WTC11 (cell line): ENCODE results near the gene TMC8. TPM values are rescaled to one million over a fixed set of nuclear protein-coding genes. Genes with fewer than 3 reads are reported as not detected.
A peak's percentile ranks its signal among the peaks of the same experiment; 100 is the strongest.

Source experiments
- ATAC-seq: fragments of 200-7000 bp; cut with Tn5 transposase; 2 replicates; pipeline ENCODE4 v1.10.0; 2021; ENCODE audit warnings: mild to moderate bottlenecking, moderate library complexity
- CTCF ChIA-PET: fragments of 300-600 bp; sonication (Branson Sonifier 250); formaldehyde crosslinking; loops from one replicate; lab custom pipeline; 2021; ENCODE audit warnings: antibody characterized with exemption; lab: Charles Lee
- POLR2A ChIA-PET: fragments of 350-600 bp; sonication (Branson Sonifier 250); formaldehyde crosslinking; loops from one replicate; lab custom pipeline; 2021; ENCODE audit warnings: antibody characterized with exemption; lab: Charles Lee
- DNase-seq: peaks from one replicate; pipeline ENCODE4 v3.0.0; 2021; ENCODE audit warnings: low spot score
- H3K27ac Mint-ChIP-seq: 2 replicates; pipeline ENCODE4 v1.8.0; 2021; ENCODE audit warnings: mixed read lengths
- H3K27me3 Mint-ChIP-seq: 2 replicates; pipeline ENCODE4 v1.8.0; 2021; ENCODE audit warnings: low read depth, mild to moderate bottlenecking, moderate library complexity, mixed read lengths
- H3K36me3 Mint-ChIP-seq: 2 replicates; pipeline ENCODE4 v1.8.0; 2021; ENCODE audit warnings: mixed read lengths
- H3K4me1 Mint-ChIP-seq: 2 replicates; pipeline ENCODE4 v1.8.0; 2022; ENCODE audit warnings: mixed read lengths
- H3K4me3 Mint-ChIP-seq: 2 replicates; pipeline ENCODE4 v1.8.0; 2021; ENCODE audit warnings: mild to moderate bottlenecking, moderate library complexity, mixed read lengths
- H3K9me3 Mint-ChIP-seq: 2 replicates; pipeline ENCODE4 v1.8.0; 2021; ENCODE audit warnings: mixed read lengths
- ARID4B ChIP-seq: sonication (generic); formaldehyde crosslinking; IDR thresholded peaks from 2 replicates; pipeline ENCODE4 v1.8.0; 2023; ENCODE audit warnings: missing genetic modification reagents, mild to moderate bottlenecking, borderline replicate concordance
- ATF3 ChIP-seq: sonication (generic); formaldehyde crosslinking; conservative IDR thresholded peaks from 2 replicates; pipeline ENCODE4 v1.8.1; 2022; ENCODE audit warnings: mild to moderate bottlenecking, missing genetic modification reagents
- CREB1 ChIP-seq: sonication (generic); formaldehyde crosslinking; IDR thresholded peaks from 2 replicates; pipeline ENCODE4 v1.8.0; 2023; ENCODE audit warnings: mild to moderate bottlenecking, missing genetic modification reagents
- ETV6 ChIP-seq: sonication (generic); formaldehyde crosslinking; IDR thresholded peaks from 2 replicates; pipeline ENCODE4 v1.8.1; 2022; ENCODE audit warnings: mild to moderate bottlenecking, missing genetic modification reagents
- GABPB1 ChIP-seq: sonication (generic); formaldehyde crosslinking; IDR thresholded peaks from 2 replicates; pipeline ENCODE4 v1.8.1; 2023; ENCODE audit warnings: mild to moderate bottlenecking, missing genetic modification reagents
- IRF1 ChIP-seq: sonication (generic); formaldehyde crosslinking; IDR thresholded peaks from 2 replicates; pipeline ENCODE4 v1.8.0; 2023; ENCODE audit warnings: missing genetic modification reagents
- JUN ChIP-seq: sonication (generic); formaldehyde crosslinking; IDR thresholded peaks from 2 replicates; pipeline ENCODE4 v1.8.0; 2023; ENCODE audit warnings: mild to moderate bottlenecking, missing genetic modification reagents
- PRDM15 ChIP-seq: sonication (generic); formaldehyde crosslinking; IDR thresholded peaks from 2 replicates; pipeline ENCODE4 v1.8.0; 2022; ENCODE audit warnings: missing genetic modification reagents
- SMAD4 ChIP-seq: sonication (generic); formaldehyde crosslinking; IDR thresholded peaks from 2 replicates; pipeline ENCODE4 v1.8.0; 2022; ENCODE audit warnings: mild to moderate bottlenecking, missing genetic modification reagents
- SP1 ChIP-seq: sonication (generic); formaldehyde crosslinking; conservative IDR thresholded peaks from 2 replicates; pipeline ENCODE4 v1.8.1; 2022; ENCODE audit warnings: missing genetic modification reagents
- ZNF423 ChIP-seq: fragments of 250-450 bp; sonication (Bioruptor Pico); IDR thresholded peaks from 2 replicates; pipeline ENCODE4 v2.1.2; 2022; ENCODE audit warnings: mild to moderate bottlenecking, moderate library complexity
- total RNA-seq: library from RNA; stranded (reverse); gene quantifications from 3 replicates; pipeline ENCODE4 v1.2.3, GENCODE V29; 2021

Gene TMC8
- total RNA-seq, 1 experiment from 2014 or later, result 3.7 TPM

GRCh38 chr17:78126895-78127238 lies 3.7 kb upstream of the TMC8 start:
- no peak for DNase-seq
- ATAC-seq, result no peak
- no peak for TF ChIP-seq IRF1 (CRISPR knock-in tag)
- TF ChIP-seq SMAD4 (CRISPR knock-in tag), result no peak
- POLR2A ChIA-PET, result interaction anchor here (1.1 kb wide), 1 partner anchor 60 kb away, joined by 4 read pairs; the partner anchor contains the start of genes AFMID and TK1
- no peaks in the 10 kb centered on the region for H3K9me3 Mint-ChIP-seq
- CTCF ChIA-PET, result interaction anchor here (1.0 to 4.6 kb wide), 5 partner anchors 13 to 50 kb away, joined by 3 to 65 read pairs (median 4); no protein-coding TSS in a partner anchor
- H3K4me1 Mint-ChIP-seq, result peaks cover 26% of the 10 kb centered on the region
- peaks cover 4% of the 10 kb centered on the region; the same call in 1 of the 2 replicates for H3K27me3 Mint-ChIP-seq
- H3K27ac Mint-ChIP-seq, result no peak overlapping the region
- peak overlapping the region; percentile 80 for H3K4me3 Mint-ChIP-seq
- peaks cover 14% of the 10 kb centered on the region for H3K36me3 Mint-ChIP-seq

- Mint-ChIP-seq H3K9me3 (no peaks in the 10 kb centered on the region), H3K4me3 (peak overlapping the region; percentile 80), H3K4me1 (peaks cover 26% of the 10 kb centered on the region), H3K27me3 (peaks cover 4% of the 10 kb centered on the region; the same call in 1 of the 2 replicates), H3K27ac (peak overlapping the region; percentile 41), H3K36me3 (peaks cover 14% of the 10 kb centered on the region)
- ATAC-seq, result peak; percentile 1; the same call in 1 of the 2 replicates
- ChIA-PET CTCF (interaction anchor here (0.8 to 4.6 kb wide), 10 partner anchors 11 to 124 kb away, joined by 3 to 65 read pairs (median 4); partner anchors contain the start of genes AFMID and TK1), POLR2A (interaction anchor here (0.5 to 1.8 kb wide), 6 partner anchors 13 to 906 kb away, joined by 3 to 6 read pairs (median 4); partner anchors contain the start of genes AFMID, TK1 and TNRC6C)
- no peak for DNase-seq
- TF ChIP-seq ARID4B, result peak; percentile 67; the same call in 1 of the 2 replicates
- TF ChIP-seq ATF3 (CRISPR knock-in tag), result no peak
- no peak for TF ChIP-seq JUN (CRISPR knock-in tag)
- 0 out of 2 replicates have a peak, but pooled peaks have one; percentile 48 for TF ChIP-seq CREB1 (CRISPR knock-in tag)
- TF ChIP-seq ZNF423, result peak; percentile 18; the same call in 1 of the 2 replicates
- TF ChIP-seq SP1 (CRISPR knock-in tag), result no peak
- 0 out of 2 replicates have a peak, but pooled peaks have one; percentile 43 for TF ChIP-seq ETV6 (CRISPR knock-in tag)
- no peak for TF ChIP-seq PRDM15 (CRISPR knock-in tag)
- TF ChIP-seq GABPB1 (CRISPR knock-in tag), result peak; percentile 20; the same call in 1 of the 2 replicates
These were observed 3.2 kb upstream of the TMC8 start for GRCh38 chr17:78127239-78127887.
